Measurements from ENCODE around the gene AGPS. TPM values are rescaled to one million over a fixed set of nuclear protein-coding genes. Genes with fewer than 3 reads are reported as not detected.

Gene AGPS
- total RNA-seq, 3 donors from 2014 or later: 28.2 to 30.6 (median 28.5) TPM

GRCh38 chr2:177540283-177540682, 147.7 kb downstream of the AGPS start:
- Histone ChIP-seq H3K9me3 (no peaks in the 10 kb centered on the region), H3K36me3 (no peaks in the 10 kb centered on the region), H3K4me3 (no peak overlapping the region), H3K27ac (no peak overlapping the region), H3K27me3 (no peaks in the 10 kb centered on the region), H3K4me1 (peaks cover 0 to 5% of the 10 kb centered on the region in 2 donors)
- intact Hi-C loops (cut with DNase I; ENCODE audit: low total_unique reads): no loop called here
- no peak for TF ChIP-seq POLR2AphosphoS5 (IDR thresholded peaks at IDR 0.05)
- TF ChIP-seq CTCF (IDR thresholded peaks at IDR 0.05): no peak
- TF ChIP-seq POLR2A (IDR thresholded peaks at IDR 0.05): no peak
- DNase-seq (ENCODE audit: low spot score in 2 of 2): no peak

GRCh38 chr2:177541258-177541991, 148.9 kb downstream of the AGPS start:
- Histone ChIP-seq H3K9me3 (no peaks in the 10 kb centered on the region), H3K4me3 (no peak overlapping the region), H3K27me3 (no peaks in the 10 kb centered on the region), H3K4me1 (peaks cover 0 to 5% of the 10 kb centered on the region in 2 donors), H3K36me3 (no peaks in the 10 kb centered on the region), H3K27ac (no peak overlapping the region)
- no peak for TF ChIP-seq POLR2A (IDR thresholded peaks at IDR 0.05)
- TF ChIP-seq CTCF (IDR thresholded peaks at IDR 0.05): no peak
- TF ChIP-seq POLR2AphosphoS5 (IDR thresholded peaks at IDR 0.05): no peak
- intact Hi-C loops (cut with DNase I; ENCODE audit: low total_unique reads): no loop called here
- DNase-seq (ENCODE audit: low spot score in 2 of 2): no peak

- Histone ChIP-seq H3K27me3 (no peaks in the 10 kb centered on the region), H3K9me3 (no peaks in the 10 kb centered on the region), H3K4me3 (no peak overlapping the region), H3K36me3 (no peaks in the 10 kb centered on the region), H3K4me1 (peaks cover 0 to 5% of the 10 kb centered on the region in 2 donors), H3K27ac (no peak overlapping the region)
- DNase-seq (ENCODE audit: low spot score in 2 of 2): no peak
- TF ChIP-seq CTCF (IDR thresholded peaks at IDR 0.05): no peak
- intact Hi-C loops (cut with DNase I; ENCODE audit: low total_unique reads): no loop called here
Measured at GRCh38 chr2:177542396-177542795, 149.8 kb downstream of the AGPS start.

GRCh38 chr2:177543007-177543760, 150.6 kb downstream of the AGPS start:
- DNase-seq (ENCODE audit: low spot score in 2 of 2): peak in 1 of 2 donors; percentile 32
- Histone ChIP-seq H3K4me1 (peaks cover 0 to 5% of the 10 kb centered on the region in 2 donors), H3K4me3 (no peak overlapping the region), H3K9me3 (no peaks in the 10 kb centered on the region), H3K27me3 (no peaks in the 10 kb centered on the region), H3K36me3 (no peaks in the 10 kb centered on the region), H3K27ac (peak overlapping the region; percentile 15 to 19)
- intact Hi-C loops (cut with DNase I; ENCODE audit: low total_unique reads): no loop called here
- no peak for TF ChIP-seq POLR2AphosphoS5 (IDR thresholded peaks at IDR 0.05)
- TF ChIP-seq POLR2A (IDR thresholded peaks at IDR 0.05): no peak
- no peak for TF ChIP-seq CTCF (IDR thresholded peaks at IDR 0.05)

- Histone ChIP-seq H3K27me3 (no peaks in the 10 kb centered on the region), H3K9me3 (no peaks in the 10 kb centered on the region), H3K27ac (no peak overlapping the region), H3K36me3 (no peaks in the 10 kb centered on the region), H3K4me1 (peaks cover 0 to 5% of the 10 kb centered on the region in 2 donors), H3K4me3 (no peak overlapping the region)
- DNase-seq (ENCODE audit: low spot score in 2 of 2): no peak
- TF ChIP-seq CTCF (IDR thresholded peaks at IDR 0.05): no peak
- no peak for TF ChIP-seq POLR2AphosphoS5 (IDR thresholded peaks at IDR 0.05)
- no peak for TF ChIP-seq POLR2A (IDR thresholded peaks at IDR 0.05)
- intact Hi-C loops (cut with DNase I; ENCODE audit: low total_unique reads): no loop called here
Measured at GRCh38 chr2:177545143-177545542, 152.6 kb downstream of the AGPS start.
